ENCODE results near the gene JAK1.
"Not testable (repeated sequence)": the region's sequence is repeated elsewhere in the genome, so short reads cannot be mapped to it uniquely, and the experiment has no call there.

GRCh38 chr1:64817364-64817763 is 149.0 kb downstream of the JAK1 start:
- TF ChIP-seq CTCF (conservative IDR thresholded peaks at IDR 0.05; ENCODE audit: low read depth, low read length); EZH2 (IDR thresholded peaks at IDR 0.05; ENCODE audit: borderline replicate concordance, low read depth, low read length, poor library complexity, severe bottlenecking): not testable (repeated sequence)
